ENCODE measurements around the gene AP2A1. TPM values are rescaled to one million over a fixed set of nuclear protein-coding genes. Genes with fewer than 3 reads are reported as not detected.

AP2A1 gene
- total and polyA plus RNA-seq, 2 of the 13 experiments (the other 11 are each of a cell fraction or from before 2014, with no cell fraction given), result 22.7 to 39.7 TPM

GRCh38 chr19:49766007-49766929 lies 533 bp upstream of the AP2A1 start (continued):
- TF ChIP-seq ZNF281 (CRISPR knock-in tag; IDR thresholded peaks at IDR 0.05; ENCODE audit: borderline replicate concordance) (peak; percentile 82), MLLT10 (CRISPR knock-in tag; IDR thresholded peaks at IDR 0.05) (no peak), NONO (IDR thresholded peaks at IDR 0.05) (no peak), NONO (CRISPR knock-in tag; conservative IDR thresholded peaks at IDR 0.05) (peak; percentile 55; the same call in 1 of the 2 replicates), ZSCAN22 (CRISPR knock-in tag; IDR thresholded peaks at IDR 0.05) (no peak), TCF7L2 (IDR thresholded peaks at IDR 0.05; ENCODE audit: low read depth, low read length) (no peak), ZNF333 (CRISPR knock-in tag; IDR thresholded peaks at IDR 0.05; ENCODE audit: borderline replicate concordance) (0 out of 2 replicates have a peak, but pooled peaks have one; percentile 40), GMEB1 (CRISPR knock-in tag; IDR thresholded peaks at IDR 0.05; ENCODE audit: borderline replicate concordance) (peak; percentile 45; the same call in 1 of the 2 replicates), GABPA (IDR thresholded peaks at IDR 0.05; ENCODE audit: low read depth, low read length) (peak; percentile 78), GABPA (CRISPR knock-in tag; IDR thresholded peaks at IDR 0.05; ENCODE audit: low read depth) (peak; percentile 91), TMF1 (CRISPR knock-in tag; IDR thresholded peaks at IDR 0.05; ENCODE audit: low read depth) (no peak), KDM3A (CRISPR knock-in tag; IDR thresholded peaks at IDR 0.05; ENCODE audit: low read depth) (0 out of 2 replicates have a peak, but pooled peaks have one; percentile 37), SRSF4 (IDR thresholded peaks at IDR 0.05; ENCODE audit: low read depth, low read length, poor library complexity, severe bottlenecking) (no peak), ERF (CRISPR knock-in tag; IDR thresholded peaks at IDR 0.05) (peak; percentile 37; the same call in 1 of the 2 replicates), ZNF180 (CRISPR knock-in tag; IDR thresholded peaks at IDR 0.05; ENCODE audit: borderline replicate concordance, low read depth) (no peak)
- TF ChIP-seq, protein P1, sequence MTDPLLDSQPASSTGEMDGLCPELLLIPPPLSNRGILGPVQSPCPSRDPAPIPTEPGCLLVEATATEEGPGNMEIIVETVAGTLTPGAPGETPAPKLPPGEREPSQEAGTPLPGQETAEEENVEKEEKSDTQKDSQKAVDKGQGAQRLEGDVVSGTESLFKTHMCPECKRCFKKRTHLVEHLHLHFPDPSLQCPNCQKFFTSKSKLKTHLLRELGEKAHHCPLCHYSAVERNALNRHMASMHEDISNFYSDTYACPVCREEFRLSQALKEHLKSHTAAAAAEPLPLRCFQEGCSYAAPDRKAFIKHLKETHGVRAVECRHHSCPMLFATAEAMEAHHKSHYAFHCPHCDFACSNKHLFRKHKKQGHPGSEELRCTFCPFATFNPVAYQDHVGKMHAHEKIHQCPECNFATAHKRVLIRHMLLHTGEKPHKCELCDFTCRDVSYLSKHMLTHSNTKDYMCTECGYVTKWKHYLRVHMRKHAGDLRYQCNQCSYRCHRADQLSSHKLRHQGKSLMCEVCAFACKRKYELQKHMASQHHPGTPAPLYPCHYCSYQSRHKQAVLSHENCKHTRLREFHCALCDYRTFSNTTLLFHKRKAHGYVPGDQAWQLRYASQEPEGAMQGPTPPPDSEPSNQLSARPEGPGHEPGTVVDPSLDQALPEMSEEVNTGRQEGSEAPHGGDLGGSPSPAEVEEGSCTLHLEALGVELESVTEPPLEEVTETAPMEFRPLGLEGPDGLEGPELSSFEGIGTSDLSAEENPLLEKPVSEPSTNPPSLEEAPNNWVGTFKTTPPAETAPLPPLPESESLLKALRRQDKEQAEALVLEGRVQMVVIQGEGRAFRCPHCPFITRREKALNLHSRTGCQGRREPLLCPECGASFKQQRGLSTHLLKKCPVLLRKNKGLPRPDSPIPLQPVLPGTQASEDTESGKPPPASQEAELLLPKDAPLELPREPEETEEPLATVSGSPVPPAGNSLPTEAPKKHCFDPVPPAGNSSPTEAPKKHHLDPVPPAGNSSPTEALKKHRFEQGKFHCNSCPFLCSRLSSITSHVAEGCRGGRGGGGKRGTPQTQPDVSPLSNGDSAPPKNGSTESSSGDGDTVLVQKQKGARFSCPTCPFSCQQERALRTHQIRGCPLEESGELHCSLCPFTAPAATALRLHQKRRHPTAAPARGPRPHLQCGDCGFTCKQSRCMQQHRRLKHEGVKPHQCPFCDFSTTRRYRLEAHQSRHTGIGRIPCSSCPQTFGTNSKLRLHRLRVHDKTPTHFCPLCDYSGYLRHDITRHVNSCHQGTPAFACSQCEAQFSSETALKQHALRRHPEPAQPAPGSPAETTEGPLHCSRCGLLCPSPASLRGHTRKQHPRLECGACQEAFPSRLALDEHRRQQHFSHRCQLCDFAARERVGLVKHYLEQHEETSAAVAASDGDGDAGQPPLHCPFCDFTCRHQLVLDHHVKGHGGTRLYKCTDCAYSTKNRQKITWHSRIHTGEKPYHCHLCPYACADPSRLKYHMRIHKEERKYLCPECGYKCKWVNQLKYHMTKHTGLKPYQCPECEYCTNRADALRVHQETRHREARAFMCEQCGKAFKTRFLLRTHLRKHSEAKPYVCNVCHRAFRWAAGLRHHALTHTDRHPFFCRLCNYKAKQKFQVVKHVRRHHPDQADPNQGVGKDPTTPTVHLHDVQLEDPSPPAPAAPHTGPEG (CRISPR knock-in tag; IDR thresholded peaks at IDR 0.05), result no peak
- TF ChIP-seq, protein P2, sequence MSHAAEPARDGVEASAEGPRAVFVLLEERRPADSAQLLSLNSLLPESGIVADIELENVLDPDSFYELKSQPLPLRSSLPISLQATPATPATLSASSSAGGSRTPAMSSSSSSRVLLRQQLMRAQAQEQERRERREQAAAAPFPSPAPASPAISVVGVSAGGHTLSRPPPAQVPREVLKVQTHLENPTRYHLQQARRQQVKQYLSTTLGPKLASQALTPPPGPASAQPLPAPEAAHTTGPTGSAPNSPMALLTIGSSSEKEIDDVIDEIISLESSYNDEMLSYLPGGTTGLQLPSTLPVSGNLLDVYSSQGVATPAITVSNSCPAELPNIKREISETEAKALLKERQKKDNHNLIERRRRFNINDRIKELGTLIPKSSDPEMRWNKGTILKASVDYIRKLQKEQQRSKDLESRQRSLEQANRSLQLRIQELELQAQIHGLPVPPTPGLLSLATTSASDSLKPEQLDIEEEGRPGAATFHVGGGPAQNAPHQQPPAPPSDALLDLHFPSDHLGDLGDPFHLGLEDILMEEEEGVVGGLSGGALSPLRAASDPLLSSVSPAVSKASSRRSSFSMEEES (CRISPR knock-in tag; IDR thresholded peaks at IDR 0.05), result no peak
